ENCODE data around the gene SCN4B.

DNA sequence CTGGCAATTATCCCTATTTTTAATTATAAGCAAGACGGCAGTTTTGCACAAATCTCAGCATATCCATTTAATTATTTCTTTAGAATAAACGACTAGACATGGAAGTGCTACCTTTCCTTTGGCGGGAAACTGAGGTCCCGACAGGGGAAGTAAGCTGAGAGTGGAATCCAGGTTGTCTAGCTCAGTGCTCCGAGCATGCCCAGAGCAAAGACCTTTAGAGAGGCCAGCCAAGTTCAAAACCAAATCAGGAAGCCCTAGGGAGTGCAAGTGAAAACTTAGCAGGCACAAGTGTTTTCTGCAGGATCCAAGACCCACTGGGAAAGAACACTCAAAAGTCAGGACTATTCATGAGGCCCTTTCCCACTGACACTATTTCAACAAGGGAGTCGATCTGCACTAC lies 46.5 kb upstream of the SCN4B start:
- TF ChIP-seq CTCF (IDR thresholded peaks at IDR 0.05) (no peak), POLR2A (IDR thresholded peaks at IDR 0.05) (no peak)
